HG03558 (cell line): ENCODE results near the gene GRK4.

Experiments
- ATAC-seq: cut with Tn5 transposase; IDR thresholded peaks from one replicate; pipeline ENCODE4 v1.9.1; 2021; ENCODE audit warnings: moderate number of reproducible peaks; ENCODE audit not compliant: unreplicated experiment; ENCODE audit errors: extremely low read depth

GRK4 gene

GRCh38 chr4:3054169-3054759, 90.9 kb downstream of the GRK4 start:
- ATAC-seq, result no peak

GRCh38 chr4:3059943-3060342, 96.6 kb downstream of the GRK4 start:
- ATAC-seq, result no peak

GRCh38 chr4:3060946-3061345, 97.6 kb downstream of the GRK4 start:
- ATAC-seq, result no peak

GRCh38 chr4:3062471-3062870, 99.1 kb downstream of the GRK4 start:
- ATAC-seq, result no peak

- ATAC-seq, result no peak
These were observed 102.2 kb downstream of the GRK4 start for GRCh38 chr4:3065551-3065950.

GRCh38 chr4:3066836-3067400, 103.5 kb downstream of the GRK4 start:
- no peak for ATAC-seq

GRCh38 chr4:3067473-3068001, 104.2 kb downstream of the GRK4 start:
- ATAC-seq, result no peak

- ATAC-seq, result no peak
These were observed 106.4 kb downstream of the GRK4 start for GRCh38 chr4:3069661-3070199.

GRCh38 chr4:3070709-3071500, 107.5 kb downstream of the GRK4 start:
- ATAC-seq, result no peak

- ATAC-seq, result no peak
These were observed 108.4 kb downstream of the GRK4 start for GRCh38 chr4:3071811-3072210.

- ATAC-seq, result no peak
These were observed 110.0 kb downstream of the GRK4 start for GRCh38 chr4:3073158-3074077.

GRCh38 chr4:3074078-3074845, 110.9 kb downstream of the GRK4 start, which contains the start of the genes HTT and HTT-AS:
HTT (plus strand) TSS chr4:3074681; CDS start chr4:3074826, 145 bp downstream.
HTT-AS (minus strand) TSS chr4:3074538.
- ATAC-seq, result peak; percentile 60

- ATAC-seq, result no peak
These were observed 111.7 kb downstream of the GRK4 start for GRCh38 chr4:3074846-3075651.

GRCh38 chr4:3075652-3075981, 112.2 kb downstream of the GRK4 start:
- ATAC-seq, result no peak

- no peak for ATAC-seq
These were observed 114.4 kb downstream of the GRK4 start for GRCh38 chr4:3077796-3078195.

GRCh38 chr4:3079694-3080123, 116.3 kb downstream of the GRK4 start:
- no peak for ATAC-seq

- no peak for ATAC-seq
These were observed 119.6 kb downstream of the GRK4 start for GRCh38 chr4:3082925-3083515.

- ATAC-seq, result no peak
These were observed 120.4 kb downstream of the GRK4 start for GRCh38 chr4:3083732-3084131.
